Smooth muscle cell (in vitro differentiated cells): ENCODE results near the gene DPM2. TPM values are rescaled to one million over a fixed set of nuclear protein-coding genes. Genes with fewer than 3 reads are reported as not detected.
A peak's percentile ranks its signal among the peaks of the same experiment; 100 is the strongest.

Experiments
- DNase-seq: peaks from one replicate; lab custom pipeline; 2025; ENCODE audit not compliant: unreplicated experiment; lab: John Stamatoyannopoulos, UW
- H2AFZ ChIP-seq: fragments of 200-600 bp; sonication (generic); 2 replicates; pipeline ENCODE4 v1.6.0; 2016; ENCODE audit warnings: antibody characterized with exemption, low read depth, mild to moderate bottlenecking
- H3F3A ChIP-seq: fragments of 200-600 bp; sonication (generic); 2 replicates; pipeline ENCODE4 v1.6.0; 2017; ENCODE audit warnings: antibody characterized with exemption, low read depth
- H3K27ac ChIP-seq: fragments of 200-600 bp; sonication (generic); 2 replicates; pipeline ENCODE4 v1.5.1; 2016; ENCODE audit warnings: low read depth, mild to moderate bottlenecking
- H3K27me3 ChIP-seq: fragments of 200-600 bp; sonication (generic); 2 replicates; pipeline ENCODE4 v1.6.1; 2016; ENCODE audit warnings: low read depth, mild to moderate bottlenecking
- H3K36me3 ChIP-seq: fragments of 200-600 bp; sonication (generic); 2 replicates; pipeline ENCODE4 v1.5.1; 2016; ENCODE audit warnings: low read depth
- H3K4me1 ChIP-seq: fragments of 200-600 bp; sonication (generic); 2 replicates; pipeline ENCODE4 v1.5.1; 2016; ENCODE audit warnings: low read depth
- H3K4me2 ChIP-seq: fragments of 200-600 bp; sonication (generic); 2 replicates; pipeline ENCODE4 v1.6.0; 2016; ENCODE audit warnings: mild to moderate bottlenecking
- H3K4me3 ChIP-seq: fragments of 200-600 bp; sonication (generic); 2 replicates; pipeline ENCODE4 v1.5.1; 2016; ENCODE audit warnings: mild to moderate bottlenecking
- H3K79me2 ChIP-seq: fragments of 200-600 bp; sonication (generic); 2 replicates; pipeline ENCODE4 v1.6.0; 2016; ENCODE audit warnings: low read depth, mild to moderate bottlenecking
- H3K9ac ChIP-seq: fragments of 200-600 bp; sonication (generic); 2 replicates; pipeline ENCODE4 v1.6.0; 2016; ENCODE audit warnings: low read depth
- H3K9me3 ChIP-seq: fragments of 200-600 bp; sonication (generic); replicated peaks from 2 replicates; pipeline ENCODE4 v1.5.1; 2016; ENCODE audit warnings: low read depth
- H4K20me1 ChIP-seq: fragments of 200-600 bp; sonication (generic); 2 replicates; pipeline ENCODE4 v1.6.0; 2016; ENCODE audit warnings: low read depth
- CTCF ChIP-seq: fragments of 200-600 bp; sonication (generic); IDR thresholded peaks from 2 replicates; pipeline ENCODE4 v1.5.1; 2017; ENCODE audit warnings: borderline replicate concordance, mild to moderate bottlenecking, antibody characterized with exemption; ENCODE audit not compliant: insufficient read depth, poor library complexity, severe bottlenecking
- WGBS: methylation state at CpG from one replicate; pipeline ENCODE4 v1.1.7; 2016; ENCODE audit warnings: low lambda C conversion rate; 5-methylcytosine and 5-hydroxymethylcytosine counted together
- polyA plus RNA-seq: library from polyadenylated mRNA; unstranded; fragments of >200 nt; fragmentation: Nextera tagmentation; extraction: Ambion mirVana; gene quantifications from 2 replicates; pipeline ENCODE4 v1.2.1, GENCODE V29; 2016
- total RNA-seq: library from RNA; depleted of rRNA; stranded (reverse); fragments of >200 nt; gene quantifications from 2 replicates; pipeline ENCODE4 v1.2.3, GENCODE V29; 2014

The DPM2 gene
- total and polyA plus RNA-seq, 2 experiments from 2014 or later: 23.6 to 68.5 TPM

GRCh38 chr9:127968042-127968441 is 30.4 kb upstream of the DPM2 start:
- peaks cover 23% of the 10 kb centered on the region for H3F3A ChIP-seq
- DNase-seq: no peak
- H3K4me3 ChIP-seq: no peak overlapping the region
- H4K20me1 ChIP-seq: peaks cover 28% of the 10 kb centered on the region
- WGBS: 50% methylated on average over 3 of the region's 3 CpGs
- H3K4me2 ChIP-seq: peak overlapping the region; percentile 67
- H3K9ac ChIP-seq: peak overlapping the region; percentile 77
- H3K9me3 ChIP-seq: no peaks in the 10 kb centered on the region
- H3K27ac ChIP-seq: peak overlapping the region; percentile 98
- peaks cover 19% of the 10 kb centered on the region for H3K4me1 ChIP-seq
- no peaks in the 10 kb centered on the region for H3K36me3 ChIP-seq
- H3K27me3 ChIP-seq: no peaks in the 10 kb centered on the region
- TF ChIP-seq CTCF: no peak
- no peak overlapping the region for H2AFZ ChIP-seq
- peaks cover 73% of the 10 kb centered on the region for H3K79me2 ChIP-seq

GRCh38 chr9:127967151-127967809 is 29.6 kb upstream of the DPM2 start:
- peaks cover 73% of the 10 kb centered on the region for H3K79me2 ChIP-seq
- no peaks in the 10 kb centered on the region for H3K36me3 ChIP-seq
- peaks cover 21% of the 10 kb centered on the region for H4K20me1 ChIP-seq
- H3K4me1 ChIP-seq: peaks cover 25% of the 10 kb centered on the region
- no peak overlapping the region for H3K9ac ChIP-seq
- peak overlapping the region; percentile 98 for H3K27ac ChIP-seq
- DNase-seq: no peak
- no peak overlapping the region for H2AFZ ChIP-seq
- WGBS: 88% methylated on average over 9 of the region's 9 CpGs
- no peak overlapping the region for H3K4me2 ChIP-seq
- H3K9me3 ChIP-seq: no peaks in the 10 kb centered on the region
- no peak for TF ChIP-seq CTCF
- peaks cover 23% of the 10 kb centered on the region for H3F3A ChIP-seq
- H3K4me3 ChIP-seq: no peak overlapping the region
- no peaks in the 10 kb centered on the region for H3K27me3 ChIP-seq

- WGBS: 82% methylated on average over 7 of the region's 8 CpGs
- H3K4me3 ChIP-seq: no peak overlapping the region
- peak overlapping the region; percentile 98 for H3K27ac ChIP-seq
- peaks cover 23% of the 10 kb centered on the region for H3F3A ChIP-seq
- H3K79me2 ChIP-seq: peaks cover 73% of the 10 kb centered on the region
- peaks cover 15% of the 10 kb centered on the region for H4K20me1 ChIP-seq
- no peak overlapping the region for H2AFZ ChIP-seq
- H3K4me1 ChIP-seq: peaks cover 21% of the 10 kb centered on the region
- peak overlapping the region; percentile 75 for H3K9ac ChIP-seq
- H3K27me3 ChIP-seq: no peaks in the 10 kb centered on the region
- H3K9me3 ChIP-seq: no peaks in the 10 kb centered on the region
- peak overlapping the region; percentile 5 for H3K4me2 ChIP-seq
- no peak for DNase-seq
- TF ChIP-seq CTCF: no peak
- H3K36me3 ChIP-seq: no peaks in the 10 kb centered on the region
Measured at GRCh38 chr9:127966416-127967150, 28.9 kb upstream of the DPM2 start.
